Calu3 (cell line): Measurements from ENCODE around the gene PKM. TPM values are rescaled to one million over a fixed set of nuclear protein-coding genes. Genes with fewer than 3 reads are reported as not detected.

Source experiments
- BruUV-seq: library from RNA; stranded (reverse); fragments of 400-500 nt; replicated peaks from 2 replicates; lab custom pipeline; 2021; lab: Mats Ljungman, UMichigan
- CTCF ChIA-PET: fragments of 300-600 bp; sonication (Branson Sonifier 250); formaldehyde crosslinking; loops from one replicate; lab custom pipeline; 2022; ENCODE audit warnings: antibody characterized with exemption; lab: Charles Lee
- DNase-seq: peaks from one replicate; pipeline ENCODE4 v3.0.0; 2022
- H3K27ac Mint-ChIP-seq: one replicate; pipeline ENCODE4 v1.8.0; 2022; ENCODE audit warnings: mixed read lengths; ENCODE audit not compliant: unreplicated experiment
- H3K27me3 Mint-ChIP-seq: one replicate; pipeline ENCODE4 v1.8.0; 2022; ENCODE audit warnings: mixed read lengths; ENCODE audit not compliant: unreplicated experiment
- H3K36me3 Mint-ChIP-seq: one replicate; pipeline ENCODE4 v1.8.0; 2022; ENCODE audit warnings: mild to moderate bottlenecking, moderate library complexity, mixed read lengths; ENCODE audit not compliant: insufficient read depth, unreplicated experiment
- H3K4me1 Mint-ChIP-seq: one replicate; pipeline ENCODE4 v1.8.0; 2022; ENCODE audit warnings: mild to moderate bottlenecking, low read depth, mixed read lengths; ENCODE audit not compliant: unreplicated experiment
- H3K4me3 Mint-ChIP-seq: one replicate; pipeline ENCODE4 v1.8.0; 2022; ENCODE audit warnings: mild to moderate bottlenecking, low read depth, moderate library complexity, mixed read lengths; ENCODE audit not compliant: unreplicated experiment
- H3K9me3 Mint-ChIP-seq: one replicate; pipeline ENCODE4 v1.8.0; 2022; ENCODE audit warnings: low read depth, mixed read lengths; ENCODE audit not compliant: unreplicated experiment
- CTCF ChIP-seq: fragments of 200-600 bp; IDR thresholded peaks from one replicate; pipeline ENCODE4 v1.8.0; 2022; ENCODE audit warnings: antibody characterized with exemption; ENCODE audit not compliant: unreplicated experiment
- intact Hi-C: fragments of 100-400 bp; cut with micrococcal nuclease; formaldehyde crosslinking; loops from one replicate; pipeline ENCODE4 v1.10.0; 2022; ENCODE audit not compliant: unreplicated experiment
- total RNA-seq: library from RNA; stranded (reverse); gene quantifications from 2 replicates; pipeline ENCODE4 v1.2.3, GENCODE V29; 2022

The PKM gene
- total RNA-seq, 1 experiment from 2014 or later: 1,922 TPM

- Mint-ChIP-seq H3K4me1 (peaks cover 11% of the 10 kb centered on the region), H3K36me3 (peaks cover 10% of the 10 kb centered on the region), H3K9me3 (no peaks in the 10 kb centered on the region), H3K4me3 (no peak overlapping the region), H3K27ac (no peak overlapping the region), H3K27me3 (peaks cover 13% of the 10 kb centered on the region)
- TF ChIP-seq CTCF: no peak
- intact Hi-C loops: no loop called here
- CTCF ChIA-PET: no interaction called here
- no TSS peak for BruUV-seq
- no peak for DNase-seq
Observed at GRCh38 chr15:72169921-72170611, 60.9 kb downstream of the PKM start.

GRCh38 chr15:72169236-72169920, 61.6 kb downstream of the PKM start:
- Mint-ChIP-seq H3K27ac (no peak overlapping the region), H3K27me3 (peaks cover 6% of the 10 kb centered on the region), H3K4me1 (peaks cover 8% of the 10 kb centered on the region), H3K4me3 (no peak overlapping the region), H3K36me3 (peaks cover 10% of the 10 kb centered on the region), H3K9me3 (no peaks in the 10 kb centered on the region)
- intact Hi-C loops: no loop called here
- BruUV-seq: no TSS peak
- CTCF ChIA-PET: no interaction called here
- no peak for TF ChIP-seq CTCF
- no peak for DNase-seq

GRCh38 chr15:72168808-72169190, 62.2 kb downstream of the PKM start:
- BruUV-seq: no TSS peak
- intact Hi-C loops: no loop called here
- Mint-ChIP-seq H3K27me3 (no peaks in the 10 kb centered on the region), H3K4me1 (peaks cover 8% of the 10 kb centered on the region), H3K4me3 (no peak overlapping the region), H3K9me3 (no peaks in the 10 kb centered on the region), H3K36me3 (peaks cover 10% of the 10 kb centered on the region), H3K27ac (no peak overlapping the region)
- TF ChIP-seq CTCF: no peak
- no peak for DNase-seq
- CTCF ChIA-PET: no interaction called here

GRCh38 chr15:72168131-72168807, 62.7 kb downstream of the PKM start:
- Mint-ChIP-seq H3K27me3 (no peaks in the 10 kb centered on the region), H3K27ac (no peak overlapping the region), H3K4me3 (no peak overlapping the region), H3K4me1 (peaks cover 8% of the 10 kb centered on the region), H3K9me3 (no peaks in the 10 kb centered on the region), H3K36me3 (peaks cover 10% of the 10 kb centered on the region)
- no peak for TF ChIP-seq CTCF
- BruUV-seq: no TSS peak
- intact Hi-C loops: no loop called here
- DNase-seq: no peak
- CTCF ChIA-PET: no interaction called here
